T-helper 1 cell treated with Interleukin-12 subunit alpha and Interleukin-12 subunit beta and Interleukin-4 antibody, amounts not matched to agents 30 μg/mL and 1 μg/mL, for 36 hours (primary cell): Measurements from ENCODE around the gene C22orf15.
"Not testable (repeated sequence)": the region's sequence is repeated elsewhere in the genome, so short reads cannot be mapped to it uniquely, and the experiment has no call there.

ENCODE experiments used
- H3K27ac Mint-ChIP-seq: one replicate; pipeline ENCODE4 v1.8.0; 2021; ENCODE audit warnings: mild to moderate bottlenecking, mixed read lengths
- H3K27me3 Mint-ChIP-seq: one replicate; pipeline ENCODE4 v1.8.0; 2021; ENCODE audit warnings: low read depth, mixed read lengths
- H3K36me3 Mint-ChIP-seq: one replicate; pipeline ENCODE4 v1.8.0; 2021; ENCODE audit warnings: low read depth, mixed read lengths
- H3K4me1 Mint-ChIP-seq: one replicate; pipeline ENCODE4 v1.8.0; 2021; ENCODE audit warnings: low read depth, mixed read lengths
- H3K4me3 Mint-ChIP-seq: one replicate; pipeline ENCODE4 v1.8.0; 2021; ENCODE audit warnings: mild to moderate bottlenecking, moderate library complexity, mixed read lengths
- H3K9me3 Mint-ChIP-seq: one replicate; pipeline ENCODE4 v1.8.0; 2021; ENCODE audit warnings: mixed read lengths

The C22orf15 gene

GRCh38 chr22:23762842-23763578 is at the start of gene C22orf15:
C22orf15 (plus strand) TSS chr22:23762990; CDS start chr22:23763307, 317 bp downstream.
- peaks cover 21% of the 10 kb centered on the region for H3K4me1 Mint-ChIP-seq
- H3K9me3 Mint-ChIP-seq, result no peaks in the 10 kb centered on the region

GRCh38 chr22:23713696-23714595 is 48.8 kb upstream of the C22orf15 start:
- Mint-ChIP-seq H3K9me3 (no peaks in the 10 kb centered on the region), H3K4me1 (peaks cover 20% of the 10 kb centered on the region), H3K4me3 (peak overlapping the region; percentile 61), H3K27me3 (no peaks in the 10 kb centered on the region), H3K36me3 (peaks cover 41% of the 10 kb centered on the region), H3K27ac (peak overlapping the region; percentile 53)

More at GRCh38 chr22:23762842-23763578, at the start of gene C22orf15:
- Mint-ChIP-seq H3K4me3 (peak within 1 kb of the TSS; percentile 67), H3K36me3 (peaks cover 3% of the 10 kb centered on the region), H3K27ac (peak within 1 kb of the TSS; percentile 36), H3K27me3 (no peaks in the 10 kb centered on the region)

- Mint-ChIP-seq H3K4me3 (peak overlapping the region; percentile 78), H3K36me3 (peaks cover 31% of the 10 kb centered on the region), H3K27ac (peak overlapping the region; percentile 15), H3K4me1 (peaks cover 14% of the 10 kb centered on the region), H3K27me3 (no peaks in the 10 kb centered on the region), H3K9me3 (no peaks in the 10 kb centered on the region)
These were observed 47.9 kb upstream of the C22orf15 start for GRCh38 chr22:23714596-23715578.

- Mint-ChIP-seq H3K27ac (no peak overlapping the region), H3K4me1 (peaks cover 10% of the 10 kb centered on the region), H3K36me3 (peaks cover 22% of the 10 kb centered on the region), H3K4me3 (peak overlapping the region; percentile 78), H3K27me3 (no peaks in the 10 kb centered on the region), H3K9me3 (no peaks in the 10 kb centered on the region)
These were observed 46.9 kb upstream of the C22orf15 start for GRCh38 chr22:23715806-23716375.

GRCh38 chr22:23716811-23717801 is 45.7 kb upstream of the C22orf15 start:
- peaks cover 8% of the 10 kb centered on the region for H3K4me1 Mint-ChIP-seq

GRCh38 chr22:23718371-23719165 is 44.2 kb upstream of the C22orf15 start:
- H3K27me3 Mint-ChIP-seq, result no peaks in the 10 kb centered on the region
- H3K36me3 Mint-ChIP-seq, result peaks cover 9% of the 10 kb centered on the region
- H3K27ac Mint-ChIP-seq, result no peak overlapping the region
- no peak overlapping the region for H3K4me3 Mint-ChIP-seq
- peaks cover 8% of the 10 kb centered on the region for H3K4me1 Mint-ChIP-seq
- H3K9me3 Mint-ChIP-seq, result no peaks in the 10 kb centered on the region

More at GRCh38 chr22:23716811-23717801, 45.7 kb upstream of the C22orf15 start:
- H3K4me3 Mint-ChIP-seq, result peak overlapping the region; percentile 78
- peaks cover 16% of the 10 kb centered on the region for H3K36me3 Mint-ChIP-seq
- H3K27ac Mint-ChIP-seq, result peak overlapping the region; percentile 72
- no peaks in the 10 kb centered on the region for H3K27me3 Mint-ChIP-seq
- no peaks in the 10 kb centered on the region for H3K9me3 Mint-ChIP-seq

- Mint-ChIP-seq H3K4me1 (peaks cover 2% of the 10 kb centered on the region), H3K9me3 (no peaks in the 10 kb centered on the region), H3K27ac (no peak overlapping the region), H3K4me3 (no peak overlapping the region), H3K36me3 (no peaks in the 10 kb centered on the region), H3K27me3 (no peaks in the 10 kb centered on the region)
These were observed 41.9 kb upstream of the C22orf15 start for GRCh38 chr22:23720855-23721254.

- no peaks in the 10 kb centered on the region for H3K9me3 Mint-ChIP-seq
- no peaks in the 10 kb centered on the region for H3K36me3 Mint-ChIP-seq
- H3K4me3 Mint-ChIP-seq, result no peak overlapping the region
- H3K27ac Mint-ChIP-seq, result no peak overlapping the region
- peaks cover 3% of the 10 kb centered on the region for H3K27me3 Mint-ChIP-seq
- H3K4me1 Mint-ChIP-seq, result peaks cover 2% of the 10 kb centered on the region
These were observed 40.6 kb upstream of the C22orf15 start for GRCh38 chr22:23722160-23722559.

GRCh38 chr22:23722724-23723123 is 40.1 kb upstream of the C22orf15 start:
- Mint-ChIP-seq H3K9me3 (no peaks in the 10 kb centered on the region), H3K27me3 (peaks cover 3% of the 10 kb centered on the region), H3K36me3 (no peaks in the 10 kb centered on the region), H3K4me3 (no peak overlapping the region), H3K27ac (no peak overlapping the region), H3K4me1 (no peaks in the 10 kb centered on the region)

GRCh38 chr22:23728108-23728507 is 34.7 kb upstream of the C22orf15 start:
- H3K9me3 Mint-ChIP-seq, H3K4me3 Mint-ChIP-seq, H3K27ac Mint-ChIP-seq, H3K36me3 Mint-ChIP-seq, H3K4me1 Mint-ChIP-seq: not testable (repeated sequence)
- peaks cover 11% of the 10 kb centered on the region for H3K27me3 Mint-ChIP-seq

- H3K36me3 Mint-ChIP-seq, result no peaks in the 10 kb centered on the region
- no peak overlapping the region for H3K4me3 Mint-ChIP-seq
- H3K4me1 Mint-ChIP-seq, result no peaks in the 10 kb centered on the region
- no peaks in the 10 kb centered on the region for H3K9me3 Mint-ChIP-seq
- no peak overlapping the region for H3K27ac Mint-ChIP-seq
- no peaks in the 10 kb centered on the region for H3K27me3 Mint-ChIP-seq
These were observed 25.1 kb upstream of the C22orf15 start for GRCh38 chr22:23737696-23738095.

- Mint-ChIP-seq H3K4me1 (no peaks in the 10 kb centered on the region), H3K9me3 (peaks cover 11% of the 10 kb centered on the region), H3K36me3 (peaks cover 23% of the 10 kb centered on the region), H3K27me3 (no peaks in the 10 kb centered on the region), H3K27ac (no peak overlapping the region), H3K4me3 (no peak overlapping the region)
These were observed 20.1 kb upstream of the C22orf15 start for GRCh38 chr22:23742505-23743264.
